OCI-LY7 (cell line): ENCODE data around the gene SH2D1B. TPM values are rescaled to one million over a fixed set of nuclear protein-coding genes. Genes with fewer than 3 reads are reported as not detected.

Experiments
- BruUV-seq: library from RNA; stranded (reverse); fragments of 400-500 nt; replicated peaks from 2 replicates; lab custom pipeline; 2021; lab: Mats Ljungman, UMichigan
- CTCF ChIA-PET: fragments of 300-600 bp; sonication (Branson Sonifier 250); formaldehyde crosslinking; loops from one replicate; lab custom pipeline; 2022; ENCODE audit warnings: antibody characterized with exemption; ENCODE audit not compliant: unreplicated experiment; lab: Charles Lee
- POLR2A ChIA-PET: fragments of 300-600 bp; sonication (Branson Sonifier 250); formaldehyde crosslinking; loops from one replicate; lab custom pipeline; 2022; ENCODE audit warnings: antibody characterized with exemption; lab: Charles Lee
- DNase-seq: peaks from one replicate; pipeline ENCODE4 v3.0.0-alpha.2; 2015; ENCODE audit warnings: low spot score
- H2AFZ ChIP-seq: fragments of 200-600 bp; sonication (generic), shearing (Covaris generic); 2 replicates; pipeline ENCODE4 v1.6.1; 2014; ENCODE audit warnings: mild to moderate bottlenecking, antibody characterized with exemption, low read length, moderate library complexity
- H3K27ac ChIP-seq: fragments of 200-600 bp; sonication (generic); 2 replicates; pipeline ENCODE4 v1.5.1; 2014; ENCODE audit warnings: mixed run types, low read depth, mild to moderate bottlenecking, moderate library complexity, low read length, inconsistent platforms; ENCODE audit not compliant: poor library complexity, severe bottlenecking
- H3K36me3 ChIP-seq: fragments of 200-600 bp; sonication (generic); 2 replicates; pipeline ENCODE4 v1.6.1; 2014; ENCODE audit warnings: mild to moderate bottlenecking, antibody characterized with exemption, low read length, moderate library complexity, mixed read lengths; ENCODE audit not compliant: insufficient read depth
- H3K4me1 ChIP-seq: fragments of 200-600 bp; sonication (generic); 2 replicates; pipeline ENCODE4 v1.5.1; 2014; ENCODE audit warnings: mild to moderate bottlenecking, low read length; ENCODE audit not compliant: insufficient read depth, poor library complexity, severe bottlenecking
- H3K4me2 ChIP-seq: fragments of 200-600 bp; sonication (generic); 2 replicates; pipeline ENCODE4 v1.6.1; 2014; ENCODE audit warnings: mild to moderate bottlenecking, low read length
- H3K4me3 ChIP-seq: fragments of 200-600 bp; sonication (generic); 2 replicates; pipeline ENCODE4 v1.5.1; 2014; ENCODE audit warnings: mild to moderate bottlenecking, low read depth, low read length; ENCODE audit not compliant: poor library complexity, severe bottlenecking
- H3K79me2 ChIP-seq: fragments of 200-600 bp; sonication (generic); 2 replicates; pipeline ENCODE4 v1.6.1; 2016; ENCODE audit warnings: low read depth, mild to moderate bottlenecking, low read length, moderate library complexity, mixed read lengths; ENCODE audit not compliant: insufficient read depth
- H3K9me2 ChIP-seq: fragments of 200-600 bp; sonication (generic); 2 replicates; pipeline ENCODE4 v1.6.1; 2016; ENCODE audit warnings: mild to moderate bottlenecking, low read length, mixed read lengths; ENCODE audit not compliant: insufficient read depth
- H3K9me3 ChIP-seq: fragments of 200-600 bp; sonication (generic); 2 replicates; pipeline ENCODE4 v1.6.1; 2014; ENCODE audit warnings: mild to moderate bottlenecking, mixed run types, low read length, mixed read lengths
- H4K20me1 ChIP-seq: fragments of 200-600 bp; sonication (generic); 2 replicates; pipeline ENCODE4 v1.6.1; 2014; ENCODE audit warnings: mild to moderate bottlenecking, antibody characterized with exemption, low read length, moderate library complexity, mixed read lengths; ENCODE audit not compliant: insufficient read depth
- EZH2phosphoT487 ChIP-seq: fragments of 200-600 bp; sonication (generic); IDR thresholded peaks from 2 replicates; pipeline ENCODE4 v1.6.1; 2018; ENCODE audit warnings: low read depth, borderline replicate concordance, mild to moderate bottlenecking, mixed run types, antibody characterized with exemption, low read length, moderate library complexity, mixed read lengths
- intact Hi-C: fragments of 100-400 bp; cut with micrococcal nuclease; formaldehyde crosslinking; loops from one replicate; pipeline ENCODE4 v1.10.0; 2022; ENCODE audit not compliant: unreplicated experiment
- total RNA-seq, 2 experiments: library from RNA; depleted of rRNA in 1 of 2; stranded (reverse); fragments of >200 nt in 1 of 2; shearing (Covaris generic) in 1 of 2; gene quantifications; 2 replicates each; pipeline ENCODE4 v1.2.3, GENCODE V29; 2014 to 2022
- TF ChIP-seq, protein P1 (sequence below): fragments of 200-600 bp; sonication (generic); conservative IDR thresholded peaks from 2 replicates; pipeline ENCODE4 v1.5.1; 2014; ENCODE audit warnings: mild to moderate bottlenecking, antibody characterized with exemption, low read length, moderate library complexity, mixed read lengths

The SH2D1B gene
- total RNA-seq, 2 experiments from 2014 or later: not detected

DNA sequence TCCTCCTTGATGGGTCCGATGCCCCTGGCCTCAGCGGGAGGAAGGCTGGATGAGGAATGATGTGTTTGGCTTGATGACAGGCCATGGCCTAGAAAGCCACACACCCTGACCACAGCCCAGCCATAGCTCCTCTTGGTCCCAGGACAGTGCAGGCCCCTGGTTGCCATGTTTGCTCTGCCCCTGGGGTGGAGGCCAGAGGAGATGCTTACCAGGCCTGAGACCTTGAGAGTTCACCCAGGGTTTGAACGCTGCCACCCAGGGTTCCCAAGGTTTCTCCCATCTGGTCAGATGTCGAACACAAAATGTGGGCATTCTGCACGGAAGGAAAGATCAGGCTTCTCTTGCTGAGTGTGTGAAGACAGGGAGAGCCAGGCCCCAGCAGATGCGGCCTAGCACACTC lies 27.8 kb downstream of the SH2D1B start:
- DNase-seq: no peak
- TF ChIP-seq EZH2phosphoT487: no peak
- TF ChIP-seq, protein P1, sequence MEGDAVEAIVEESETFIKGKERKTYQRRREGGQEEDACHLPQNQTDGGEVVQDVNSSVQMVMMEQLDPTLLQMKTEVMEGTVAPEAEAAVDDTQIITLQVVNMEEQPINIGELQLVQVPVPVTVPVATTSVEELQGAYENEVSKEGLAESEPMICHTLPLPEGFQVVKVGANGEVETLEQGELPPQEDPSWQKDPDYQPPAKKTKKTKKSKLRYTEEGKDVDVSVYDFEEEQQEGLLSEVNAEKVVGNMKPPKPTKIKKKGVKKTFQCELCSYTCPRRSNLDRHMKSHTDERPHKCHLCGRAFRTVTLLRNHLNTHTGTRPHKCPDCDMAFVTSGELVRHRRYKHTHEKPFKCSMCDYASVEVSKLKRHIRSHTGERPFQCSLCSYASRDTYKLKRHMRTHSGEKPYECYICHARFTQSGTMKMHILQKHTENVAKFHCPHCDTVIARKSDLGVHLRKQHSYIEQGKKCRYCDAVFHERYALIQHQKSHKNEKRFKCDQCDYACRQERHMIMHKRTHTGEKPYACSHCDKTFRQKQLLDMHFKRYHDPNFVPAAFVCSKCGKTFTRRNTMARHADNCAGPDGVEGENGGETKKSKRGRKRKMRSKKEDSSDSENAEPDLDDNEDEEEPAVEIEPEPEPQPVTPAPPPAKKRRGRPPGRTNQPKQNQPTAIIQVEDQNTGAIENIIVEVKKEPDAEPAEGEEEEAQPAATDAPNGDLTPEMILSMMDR: no peak
- Histone ChIP-seq H3K9me2 (no peaks in the 10 kb centered on the region), H4K20me1 (no peaks in the 10 kb centered on the region), H3K79me2 (no peaks in the 10 kb centered on the region), H3K36me3 (no peaks in the 10 kb centered on the region), H3K9me3 (no peaks in the 10 kb centered on the region), H3K4me3 (no peak overlapping the region), H3K4me1 (no peaks in the 10 kb centered on the region), H3K27ac (no peak overlapping the region), H3K4me2 (no peak overlapping the region), H2AFZ (no peak overlapping the region)
- intact Hi-C loops: no loop called here
- ChIA-PET CTCF (no interaction called here), POLR2A (no interaction called here)
- no TSS peak for BruUV-seq

DNA sequence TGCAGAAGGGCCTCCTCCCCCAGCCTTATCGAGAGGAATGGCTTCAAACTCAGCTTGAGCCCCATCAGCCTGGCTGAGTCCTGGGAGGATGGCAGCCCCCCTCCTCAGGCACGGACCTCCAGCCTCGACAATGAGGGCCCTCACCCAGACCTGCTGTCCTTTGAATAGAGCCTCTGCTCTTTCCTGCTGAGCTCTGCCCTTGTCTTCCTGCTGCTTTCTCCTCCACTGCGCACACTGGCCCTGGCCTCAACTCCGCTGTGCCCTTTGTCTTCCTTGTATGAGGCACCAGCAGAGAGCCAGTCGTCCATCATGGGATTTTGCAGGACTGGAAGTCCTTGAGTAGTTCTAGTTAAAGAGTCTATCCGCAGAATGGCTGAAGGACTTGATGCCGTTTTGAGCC lies 28.4 kb downstream of the SH2D1B start:
- Histone ChIP-seq H4K20me1 (no peaks in the 10 kb centered on the region), H3K36me3 (no peaks in the 10 kb centered on the region), H3K27ac (no peak overlapping the region), H3K4me2 (no peak overlapping the region), H3K79me2 (no peaks in the 10 kb centered on the region), H3K9me2 (no peaks in the 10 kb centered on the region), H3K9me3 (no peaks in the 10 kb centered on the region), H2AFZ (no peak overlapping the region), H3K4me1 (no peaks in the 10 kb centered on the region), H3K4me3 (no peak overlapping the region)
- CTCF ChIA-PET: no interaction called here
- intact Hi-C loops: no loop called here
- TF ChIP-seq, protein P1: no peak
- no peak for TF ChIP-seq EZH2phosphoT487
- no TSS peak for BruUV-seq
- no peak for DNase-seq
- POLR2A ChIA-PET: no interaction called here

DNA sequence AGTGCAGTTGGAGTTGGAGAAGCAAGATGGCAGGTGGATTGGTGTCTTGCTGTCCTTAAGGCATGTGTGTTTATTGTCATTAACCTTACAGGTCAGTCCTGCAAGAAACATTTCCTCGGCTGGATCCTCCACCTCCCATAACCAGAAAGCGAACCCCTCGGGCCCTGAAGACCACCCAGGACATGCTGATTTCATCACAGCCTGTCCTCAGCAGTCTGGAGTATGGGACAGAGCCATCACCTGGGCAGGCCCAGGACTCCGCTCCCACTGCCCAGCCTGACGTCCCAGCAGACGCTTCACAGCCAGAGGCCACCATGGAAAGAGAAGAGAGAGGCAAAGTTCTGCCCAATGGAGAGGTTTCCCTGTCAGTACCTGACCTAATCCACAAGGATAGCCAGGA lies 28.8 kb downstream of the SH2D1B start:
- POLR2A ChIA-PET: interaction anchor here (0.8 kb wide), 1 partner anchor 11 kb away, joined by 3 read pairs; no protein-coding TSS in a partner anchor
- no peak for TF ChIP-seq EZH2phosphoT487
- TF ChIP-seq, protein P1: no peak
- H2AFZ ChIP-seq: no peak overlapping the region
- DNase-seq: no peak
- H3K9me3 ChIP-seq: no peaks in the 10 kb centered on the region
- H3K79me2 ChIP-seq: no peaks in the 10 kb centered on the region
- no TSS peak for BruUV-seq
- intact Hi-C loops: no loop called here
- no peak overlapping the region for H3K4me2 ChIP-seq
- no peaks in the 10 kb centered on the region for H4K20me1 ChIP-seq
- no peak overlapping the region for H3K27ac ChIP-seq
- no peaks in the 10 kb centered on the region for H3K9me2 ChIP-seq
- CTCF ChIA-PET: no interaction called here
- no peaks in the 10 kb centered on the region for H3K4me1 ChIP-seq
- H3K4me3 ChIP-seq: no peak overlapping the region
- H3K36me3 ChIP-seq: no peaks in the 10 kb centered on the region
